OCI-LY7 (cell line): ENCODE data around the gene LINC00632.

Experiments used
- CTCF ChIP-seq: fragments of 200-600 bp; sonication (generic); conservative IDR thresholded peaks from 2 replicates; pipeline ENCODE4 v1.5.1; 2014; ENCODE audit warnings: mild to moderate bottlenecking, antibody characterized with exemption, low read length, moderate library complexity, mixed read lengths
- EZH2phosphoT487 ChIP-seq: fragments of 200-600 bp; sonication (generic); IDR thresholded peaks from 2 replicates; pipeline ENCODE4 v1.6.1; 2018; ENCODE audit warnings: low read depth, borderline replicate concordance, mild to moderate bottlenecking, mixed run types, antibody characterized with exemption, low read length, moderate library complexity, mixed read lengths

- no peak for TF ChIP-seq CTCF
- no peak for TF ChIP-seq EZH2phosphoT487
Observed at GRCh38 chrX:140724736-140725135, 15.2 kb downstream of the LINC00632 start.
